ENCODE results near the gene SMIM1. TPM values are rescaled to one million over a fixed set of nuclear protein-coding genes. Genes with fewer than 3 reads are reported as not detected.

The SMIM1 gene
- total and polyA plus RNA-seq, 2 experiments from 2014 or later = 3.2 to 7.2 TPM

- TF ChIP-seq ZNF462 (CRISPR knock-in tag; IDR thresholded peaks at IDR 0.05) = no peak
Measured at GRCh38 chr1:3814065-3814464, 41.5 kb downstream of the SMIM1 start (continued).

- Histone ChIP-seq H3K9me2 (ENCODE audit: insufficient read depth) (no peaks in the 10 kb centered on the region), H3K79me2 (replicated peaks; ENCODE audit: insufficient read depth) (no peaks in the 10 kb centered on the region), H2AFZ (no peak overlapping the region), H3K27me3 (ENCODE audit: insufficient read depth) (no peaks in the 10 kb centered on the region), H3K4me3 (no peak overlapping the region), H3K27ac (ENCODE audit: low read depth) (no peak overlapping the region), H3K4me2 (no peak overlapping the region), H4K20me1 (replicated peaks; ENCODE audit: insufficient read depth) (no peaks in the 10 kb centered on the region), H3K36me3 (ENCODE audit: insufficient read depth) (no peaks in the 10 kb centered on the region), H3K4me1 (ENCODE audit: insufficient read depth) (no peaks in the 10 kb centered on the region), H3F3A (replicated peaks; ENCODE audit: low read depth) (no peaks in the 10 kb centered on the region)
- Mint-ChIP-seq H3K4me1 (peaks cover 6% of the 10 kb centered on the region), H3K9me3 (peaks cover 2% of the 10 kb centered on the region; the same call in 1 of the 3 replicates), H3K27ac (no peak overlapping the region), H3K4me3 (no peak overlapping the region), H3K36me3 (ENCODE audit: low read depth) (peaks cover 5% of the 10 kb centered on the region; the same call in 2 of the 3 replicates), H3K27me3 (ENCODE audit: insufficient read depth, low read depth, poor library complexity) (peaks cover 3% of the 10 kb centered on the region)
- DNase-seq (ENCODE audit: low spot score) (no peak), ATAC-seq (no peak)
- no peak for TF ChIP-seq ZNF114 (CRISPR knock-in tag; IDR thresholded peaks at IDR 0.05)
- TF ChIP-seq CTCF (conservative IDR thresholded peaks at IDR 0.05; ENCODE audit: low read depth in 2 of 2) = peak in 1 of 2 experiments; percentile 14; a peak in 1 of 4 replicates
- no peak for TF ChIP-seq EZH2 (IDR thresholded peaks at IDR 0.05; ENCODE audit: low read depth, unreplicated experiment)
Measured at GRCh38 chr1:3814771-3815561, 42.4 kb downstream of the SMIM1 start.

Data from GM23338 (cell line).